HG03575 (cell line): Measurements from ENCODE around the gene CACNA1C.

Experiments used
- ATAC-seq: cut with Tn5 transposase; IDR thresholded peaks from one replicate; pipeline ENCODE4 v1.9.1; 2021; ENCODE audit not compliant: unreplicated experiment, insufficient number of reproducible peaks, low FRiP score; ENCODE audit errors: extremely low read depth

CACNA1C gene

GRCh38 chr12:2276288-2277033 is 223.7 kb downstream of the CACNA1C start:
- ATAC-seq = no peak

DNA sequence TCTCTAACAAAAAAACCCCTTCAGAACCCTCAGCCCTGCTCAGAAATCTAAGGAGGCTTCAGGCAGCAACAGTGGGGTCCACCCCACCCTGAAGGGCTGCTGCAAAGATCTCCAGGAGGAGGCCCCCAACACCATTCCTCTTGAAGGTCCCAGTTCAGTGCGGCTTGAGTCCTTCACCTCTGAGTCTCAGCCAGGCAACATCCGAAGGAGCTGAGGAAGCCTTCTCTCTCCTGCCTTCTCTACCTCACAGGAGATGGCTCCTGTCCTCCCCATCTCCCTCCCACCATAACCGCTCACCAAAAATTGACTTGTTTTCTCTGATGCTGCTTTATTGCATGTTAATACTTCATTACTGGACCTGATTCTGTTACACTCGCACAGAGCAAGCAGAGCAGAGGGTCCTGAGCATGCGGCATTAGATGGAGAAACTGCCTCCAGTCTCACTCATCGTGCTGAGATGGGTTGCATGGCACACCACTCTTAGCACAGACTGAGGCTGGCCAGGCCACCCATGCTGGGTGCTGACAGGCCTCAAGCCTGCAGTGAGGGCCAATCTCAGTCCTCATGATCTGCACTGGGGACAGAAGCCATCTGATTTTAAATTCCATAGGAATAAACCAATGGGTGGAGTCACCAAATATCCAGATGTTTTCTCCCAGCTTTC is 224.8 kb downstream of the CACNA1C start:
- no peak for ATAC-seq

- no peak for ATAC-seq
Measured at GRCh38 chr12:2281446-2281845, 228.7 kb downstream of the CACNA1C start.

DNA sequence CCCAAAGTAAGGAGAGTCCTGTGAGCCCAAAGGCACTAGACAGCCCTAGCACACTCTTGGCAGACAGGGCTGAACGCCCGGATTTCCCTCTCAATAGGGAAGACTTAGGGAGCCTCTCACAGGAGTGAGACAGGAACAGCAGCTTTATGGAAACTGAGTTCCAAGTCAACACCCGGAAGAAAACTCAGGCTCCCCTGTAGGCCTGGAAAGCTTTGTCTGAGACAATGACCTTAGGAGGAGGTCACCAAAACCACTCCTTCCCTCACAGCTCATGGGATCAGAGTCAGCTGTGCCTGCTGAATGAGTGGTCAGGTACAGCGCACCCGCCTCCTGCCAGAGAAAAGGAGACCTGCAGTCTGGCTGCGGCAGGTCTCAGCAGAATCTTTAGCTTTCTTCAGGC is 229.5 kb downstream of the CACNA1C start:
- ATAC-seq = no peak

DNA sequence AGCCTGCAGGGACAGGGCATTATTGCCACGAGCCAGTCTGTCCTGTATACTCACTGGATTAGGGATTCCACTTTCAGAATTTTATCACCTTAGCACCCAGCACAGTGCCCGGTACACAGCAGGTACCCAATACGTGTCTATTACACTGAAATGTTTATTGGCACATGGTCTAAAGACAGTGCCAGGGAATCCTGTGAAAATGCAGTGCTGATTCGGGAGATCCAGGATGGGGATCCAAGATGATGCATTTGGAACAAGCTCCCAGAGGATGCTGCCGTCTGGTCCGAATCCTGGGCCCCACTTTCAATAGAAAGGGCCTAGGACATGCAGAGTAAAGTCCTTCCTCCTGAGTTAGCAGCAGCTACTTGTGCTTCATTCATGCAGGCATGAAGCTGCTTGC is 230.7 kb downstream of the CACNA1C start:
- ATAC-seq = no peak

- no peak for ATAC-seq
Measured at GRCh38 chr12:2283916-2284315, 231.1 kb downstream of the CACNA1C start.

DNA sequence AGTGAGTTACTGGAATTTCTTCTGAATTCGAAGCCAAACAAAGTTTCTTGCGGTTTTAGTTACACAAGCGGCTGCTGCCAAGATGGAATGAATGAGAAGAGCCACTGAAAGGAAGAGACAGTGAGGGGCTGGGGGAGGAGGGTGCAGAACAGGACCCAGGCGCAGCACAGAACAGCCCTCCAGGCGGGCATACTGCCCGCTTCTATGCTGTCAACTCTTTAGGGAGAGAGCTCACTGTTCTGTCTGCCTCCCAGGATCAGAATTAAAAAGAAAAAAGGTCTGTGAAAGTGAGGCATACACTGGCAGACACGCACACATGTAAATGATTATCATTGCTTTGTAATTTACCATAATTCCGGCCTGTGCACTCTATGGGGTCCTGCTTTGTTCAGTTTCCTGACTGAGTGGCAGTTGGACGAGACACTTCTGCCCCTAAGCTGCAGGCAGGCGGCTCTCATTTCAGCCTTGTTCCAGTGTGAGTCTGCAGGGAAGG is 231.6 kb downstream of the CACNA1C start:
- ATAC-seq = no peak

- no peak for ATAC-seq
Measured at GRCh38 chr12:2284857-2285256, 232.1 kb downstream of the CACNA1C start.

- no peak for ATAC-seq
Measured at GRCh38 chr12:2285462-2285861, 232.7 kb downstream of the CACNA1C start.

- ATAC-seq = no peak
Measured at GRCh38 chr12:2286047-2286446, 233.3 kb downstream of the CACNA1C start.

DNA sequence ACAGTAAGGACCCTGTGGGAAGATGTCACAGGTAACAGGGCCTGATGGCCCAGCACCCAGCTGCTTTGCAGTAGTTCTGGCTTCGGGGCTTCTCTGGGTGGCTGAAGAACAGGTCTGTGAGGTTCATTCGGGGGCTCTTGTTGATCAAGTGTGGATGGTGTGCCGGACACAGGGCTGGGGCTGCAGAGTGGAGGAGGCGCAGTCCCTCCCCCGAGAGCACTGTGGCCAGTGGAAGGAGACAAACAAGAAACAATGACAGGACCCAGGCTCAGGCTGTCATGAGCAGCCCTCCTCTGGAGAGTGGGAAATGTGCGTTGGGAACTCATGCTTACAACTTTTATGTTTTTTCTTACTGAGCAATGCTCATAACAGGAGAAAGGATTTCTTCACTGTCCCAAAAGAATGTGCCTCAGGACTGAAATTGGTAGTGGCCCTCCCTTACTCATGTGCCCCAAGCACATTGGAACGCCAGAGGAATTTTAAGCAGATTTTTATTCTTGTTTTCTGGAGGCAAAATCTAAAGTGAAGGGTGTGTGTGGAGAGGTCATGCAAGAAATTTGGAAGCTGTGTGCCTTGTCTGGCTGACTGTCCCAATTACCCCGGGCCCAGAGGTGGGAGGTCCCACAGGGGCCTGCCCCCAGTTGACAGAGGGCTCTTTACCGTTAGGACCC is 233.8 kb downstream of the CACNA1C start:
- no peak for ATAC-seq

DNA sequence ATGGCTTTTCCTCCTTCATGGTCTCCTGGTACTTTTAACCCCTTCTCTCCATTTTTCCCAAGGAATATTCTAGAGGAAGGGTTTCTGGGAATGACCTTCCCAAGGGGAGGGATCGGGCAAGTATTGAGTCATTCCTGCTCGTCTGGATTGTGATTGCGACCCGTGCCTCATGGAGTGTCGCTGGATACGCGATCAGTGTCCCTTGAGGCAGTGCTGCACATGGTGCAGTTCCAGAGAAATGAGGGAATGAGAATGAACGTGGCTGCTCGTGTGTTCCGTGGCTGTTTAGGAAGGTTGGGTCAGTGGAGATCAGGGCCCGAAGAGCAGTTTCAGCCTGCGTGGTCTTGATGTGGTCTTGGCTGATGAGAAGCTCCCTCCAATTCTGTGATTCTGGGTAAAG is 234.4 kb downstream of the CACNA1C start:
- no peak for ATAC-seq

DNA sequence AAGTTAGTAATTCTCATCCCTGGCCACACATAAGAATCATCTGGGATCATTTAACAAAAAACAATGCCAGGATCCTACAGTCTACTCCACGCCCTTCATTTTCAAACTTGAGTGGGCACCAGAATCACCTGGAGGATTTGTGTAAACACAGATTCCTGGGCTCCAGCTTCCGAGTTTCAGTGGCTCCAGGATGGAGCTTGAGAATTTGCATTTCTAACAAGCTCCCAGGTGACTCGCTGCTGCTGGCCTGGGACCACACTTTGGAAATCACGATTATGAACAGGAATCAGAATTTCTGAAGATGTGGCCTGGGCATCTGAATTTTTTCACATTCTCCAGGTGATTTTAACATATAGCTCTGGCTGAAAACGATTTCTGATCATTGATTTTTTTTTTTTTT is 234.8 kb downstream of the CACNA1C start:
- ATAC-seq = no peak

DNA sequence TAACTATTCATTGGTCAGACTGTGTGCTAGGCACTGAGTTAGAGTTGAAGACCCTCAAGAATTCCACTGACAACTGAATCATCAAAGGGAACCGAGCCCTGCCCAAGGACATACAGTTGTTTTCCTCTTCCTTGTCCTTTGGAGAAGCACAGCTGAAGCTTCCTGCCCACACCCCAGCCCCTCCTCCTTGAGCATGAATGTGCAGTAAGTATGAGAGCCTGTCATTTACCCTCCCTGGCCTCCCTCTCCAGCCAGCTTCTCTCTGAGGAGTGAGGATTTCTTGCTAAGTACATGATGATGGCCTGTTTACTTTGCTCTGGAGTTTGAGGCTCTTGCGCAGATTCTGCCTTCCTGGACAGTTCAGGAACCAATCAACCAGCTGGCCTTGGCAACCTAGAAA is 235.2 kb downstream of the CACNA1C start:
- ATAC-seq = no peak

DNA sequence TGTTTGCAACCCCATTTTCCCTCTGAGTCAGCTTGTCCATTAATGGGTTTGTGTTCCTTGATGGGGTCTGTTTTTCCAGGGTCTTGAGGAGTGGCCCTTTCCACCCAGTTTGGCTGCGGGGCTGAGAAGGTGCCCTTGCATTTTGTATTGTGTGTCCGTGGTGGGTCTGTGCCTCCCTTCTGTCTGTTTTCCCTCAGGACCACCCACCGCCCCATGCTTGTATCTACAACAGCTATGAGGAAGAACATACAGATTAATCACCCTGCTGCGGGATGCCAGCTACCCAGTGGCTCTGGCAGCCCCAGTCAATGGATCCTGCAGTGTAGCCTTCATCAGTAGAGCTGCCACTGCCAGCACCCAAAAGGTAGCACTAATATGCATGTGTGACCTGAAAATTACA is 235.7 kb downstream of the CACNA1C start:
- no peak for ATAC-seq

DNA sequence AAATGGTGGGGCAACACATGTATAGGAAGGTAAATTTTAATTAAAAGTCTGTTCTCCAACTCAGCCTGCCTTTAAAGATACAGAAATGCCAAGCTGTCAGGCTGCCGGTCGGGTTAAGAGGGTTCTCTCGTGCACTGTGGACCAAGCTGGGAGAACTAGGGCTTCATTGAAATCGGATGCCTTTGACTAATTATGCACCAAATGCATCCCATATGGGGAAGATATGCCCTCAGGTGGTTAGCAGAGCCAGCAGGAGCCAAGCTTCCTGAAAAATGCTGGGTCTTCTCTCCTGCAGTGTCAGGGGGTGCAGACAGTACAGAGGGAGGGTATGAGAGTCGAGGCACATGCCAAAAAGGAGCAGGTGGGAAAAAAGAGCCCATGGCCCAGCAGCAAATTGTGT is 236.1 kb downstream of the CACNA1C start:
- ATAC-seq = no peak

DNA sequence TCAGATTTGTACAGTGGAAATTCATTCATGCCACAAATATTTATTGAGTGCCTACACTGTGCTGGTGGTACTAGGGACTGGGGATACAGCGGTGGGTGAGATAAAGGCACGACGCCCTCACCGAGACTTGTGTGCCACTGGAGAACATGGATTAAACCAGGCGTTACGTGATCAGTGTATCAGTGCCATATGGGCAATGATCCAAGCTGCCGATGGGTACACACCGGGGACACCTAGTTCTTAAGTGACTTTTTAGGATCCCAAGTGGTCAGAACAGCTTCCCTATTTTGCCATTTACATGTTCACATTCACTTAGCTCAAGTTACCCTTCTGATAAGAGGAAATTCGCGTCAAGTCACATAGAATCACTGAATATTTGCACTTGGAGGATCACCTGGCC is 236.7 kb downstream of the CACNA1C start:
- ATAC-seq = no peak

GRCh38 chr12:2290091-2290490 is 237.3 kb downstream of the CACNA1C start:
- ATAC-seq = no peak

DNA sequence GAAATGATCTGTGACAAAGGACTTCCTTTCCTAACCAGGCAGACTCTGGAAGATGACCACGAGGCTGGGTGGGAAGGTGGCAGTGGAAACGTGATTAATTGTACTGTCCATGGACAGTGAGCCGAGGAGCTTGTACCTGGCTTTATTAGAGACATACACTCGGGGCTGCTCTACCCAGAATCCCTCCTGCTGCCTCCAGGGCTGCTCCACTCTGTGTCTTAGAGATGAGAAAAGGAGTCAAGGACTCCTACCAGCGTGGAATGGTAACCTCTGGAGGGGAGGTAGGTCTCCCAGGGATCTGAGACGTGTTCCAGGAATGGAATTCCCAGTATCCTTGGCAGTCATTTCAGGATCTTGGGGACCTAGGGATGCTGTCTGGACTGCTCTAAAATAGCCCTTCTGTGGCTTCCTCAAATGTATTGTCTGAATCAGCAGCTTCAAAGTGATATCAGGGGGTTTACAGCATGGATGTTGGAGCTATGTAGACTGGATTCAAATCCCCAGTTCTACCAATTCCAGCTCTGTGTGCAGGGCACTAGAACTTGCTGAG is 237.8 kb downstream of the CACNA1C start:
- no peak for ATAC-seq
